Naive thymus-derived CD8-positive, alpha-beta T cell (primary cell): ENCODE measurements around the gene SENP8. TPM values are rescaled to one million over a fixed set of nuclear protein-coding genes. Genes with fewer than 3 reads are reported as not detected.
"Not testable (repeated sequence)": the region's sequence is repeated elsewhere in the genome, so short reads cannot be mapped to it uniquely, and the experiment has no call there.

ENCODE experiments used
- ATAC-seq, 2 donors: fragments of 150-1000 bp; cut with Tn5 transposase in 1 of 2; sonication (Bioruptor Pico), chemical (Tn5 transposase) in 1 of 2; 1 replicate in 1 of 2; 2 replicates in 1 of 2; pipeline ENCODE4 v1.10.0; 2021; ENCODE audit warnings: mild to moderate bottlenecking in 2 of 2, moderate library complexity in 2 of 2
- POLR2A ChIA-PET: fragments of 350-600 bp; sonication (Branson Sonifier 250); formaldehyde crosslinking; loops from one replicate; lab custom pipeline; 2021; ENCODE audit warnings: antibody characterized with exemption; lab: Charles Lee
- DNase-seq, 10 donors: peaks; one replicate each; pipeline versions ENCODE4 v3.0.0 to v3.0.0-alpha.2; 2020 to 2022
- H3K27ac Mint-ChIP-seq, 10 donors: one replicate each; pipeline ENCODE4 v1.8.0; 2020 to 2022; ENCODE audit warnings: mild to moderate bottlenecking in 10 of 10, mixed read lengths in 10 of 10, moderate library complexity in 4 of 10, inconsistent platforms in 1 of 10
- H3K27me3 Mint-ChIP-seq, 5 donors: one replicate each; pipeline ENCODE4 v1.8.0; 2021 to 2022; ENCODE audit warnings: mixed read lengths in 5 of 5
- H3K36me3 Mint-ChIP-seq, 3 donors: one replicate each; pipeline ENCODE4 v1.8.0; 2020 to 2022; ENCODE audit warnings: mixed read lengths in 3 of 3, mild to moderate bottlenecking in 2 of 3, inconsistent platforms in 1 of 3
- H3K4me1 Mint-ChIP-seq, 4 donors: one replicate each; pipeline ENCODE4 v1.8.0; 2021 to 2022; ENCODE audit warnings: mixed read lengths in 4 of 4
- H3K4me3 Mint-ChIP-seq, 10 donors: one replicate each; pipeline ENCODE4 v1.8.0; 2020 to 2022; ENCODE audit warnings: mild to moderate bottlenecking in 10 of 10, mixed read lengths in 10 of 10, moderate library complexity in 6 of 10, inconsistent platforms in 1 of 10
- H3K9me3 Mint-ChIP-seq, 9 donors: one replicate each; pipeline ENCODE4 v1.8.0; 2020 to 2022; ENCODE audit warnings: mixed read lengths in 9 of 9, mild to moderate bottlenecking in 3 of 9, inconsistent platforms in 1 of 9, moderate library complexity in 1 of 9
- polyA plus RNA-seq, 3 donors: library from polyadenylated mRNA; unstranded; fragments of 300-500 nt; fragmentation: Illumina TruSeq; gene quantifications; one replicate each; pipeline ENCODE4 v1.2.3, GENCODE V29; 2021
- total RNA-seq, 8 experiments: library from RNA in 2 of 8; stranded (reverse) in 2 of 8; gene quantifications; one replicate each; pipeline ENCODE4 v1.2.3 and lab custom pipeline; 2021 to 2026

Gene SENP8
- total and polyA plus RNA-seq, 5 experiments from 2014 or later: 0.41 to 2.2 (median 1.4) TPM

DNA sequence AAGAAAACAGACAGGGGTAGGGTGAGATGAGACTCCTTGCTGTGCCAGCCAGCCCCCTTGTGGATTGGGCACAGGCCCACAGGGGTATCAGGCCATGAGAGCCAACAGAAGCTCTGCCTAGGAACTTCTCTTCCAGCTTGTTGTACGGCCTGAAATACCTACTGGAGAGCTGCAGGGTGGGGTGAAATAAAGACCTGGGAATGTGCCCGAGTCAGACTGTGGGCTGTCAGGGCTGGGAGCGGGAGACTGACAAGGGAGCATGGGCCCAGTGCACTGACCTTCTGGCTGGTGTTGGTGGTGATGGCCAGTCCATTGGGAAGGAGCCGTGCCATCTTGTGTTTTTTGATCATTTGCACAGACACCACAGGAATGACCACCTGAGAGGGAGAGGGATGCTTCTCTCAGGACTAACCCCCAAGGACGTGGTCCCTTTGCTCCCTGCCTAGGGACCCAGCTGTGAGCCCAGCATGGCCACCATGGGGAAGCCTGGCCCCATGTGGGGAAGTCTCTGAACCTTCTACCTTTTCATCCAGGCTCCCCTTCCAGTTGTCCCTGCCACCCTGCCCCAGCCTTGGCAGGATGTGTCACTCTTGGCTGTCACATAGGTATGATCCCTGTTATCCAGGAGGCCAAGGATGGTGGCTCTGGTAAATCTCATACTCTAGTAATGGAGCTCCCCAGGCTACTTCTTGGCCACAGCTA is 48.7 kb downstream of the SENP8 start:
- H3K4me3 Mint-ChIP-seq: no peak overlapping the region
- no peaks in the 10 kb centered on the region for H3K9me3 Mint-ChIP-seq
- H3K4me1 Mint-ChIP-seq: peaks cover 5 to 16% (median 7%) of the 10 kb centered on the region in 4 donors
- POLR2A ChIA-PET: no interaction called here
- no peak overlapping the region for H3K27ac Mint-ChIP-seq
- ATAC-seq (no peak), DNase-seq (no peak)
- H3K27me3 Mint-ChIP-seq: peaks cover 0 to 3% (median 0%) of the 10 kb centered on the region in 5 donors
- no peaks in the 10 kb centered on the region for H3K36me3 Mint-ChIP-seq

DNA sequence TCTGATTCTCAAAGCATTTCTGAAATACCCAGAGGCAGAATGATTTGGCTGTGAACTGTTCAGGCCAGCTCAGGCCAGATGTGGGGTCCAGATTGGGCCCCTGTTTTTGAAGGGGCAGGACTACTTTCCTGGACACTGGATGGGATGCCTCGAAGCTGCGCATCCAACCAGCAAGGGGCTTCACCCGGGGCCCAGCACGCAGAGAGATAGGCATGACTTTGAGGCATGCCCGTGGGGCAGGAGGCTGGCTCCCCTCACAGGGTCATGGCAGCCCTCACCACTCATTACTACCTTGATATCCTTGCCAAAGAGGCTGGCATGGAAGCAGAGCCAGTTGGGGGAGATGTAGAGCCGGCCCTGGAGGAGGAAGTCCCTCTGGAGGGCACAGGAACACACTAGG is 49.2 kb downstream of the SENP8 start:
- H3K27me3 Mint-ChIP-seq: peaks cover 0 to 3% (median 0%) of the 10 kb centered on the region in 5 donors

GRCh38 chr15:72168131-72168807 is 50.1 kb downstream of the SENP8 start:
- H3K9me3 Mint-ChIP-seq: no peaks in the 10 kb centered on the region
- peaks cover 0 to 1% (median 0%) of the 10 kb centered on the region in 3 donors for H3K36me3 Mint-ChIP-seq
- DNase-seq: no peak
- H3K27ac Mint-ChIP-seq: peak overlapping the region in 2 of 10 donors; percentile 17 to 83
- ATAC-seq: no peak
- H3K4me3 Mint-ChIP-seq: no peak overlapping the region
- H3K4me1 Mint-ChIP-seq: peaks cover 5 to 16% (median 7%) of the 10 kb centered on the region in 4 donors
- POLR2A ChIA-PET: no interaction called here
- peaks cover 0 to 6% (median 0%) of the 10 kb centered on the region in 5 donors for H3K27me3 Mint-ChIP-seq

More for the DNA sequence above, 49.2 kb downstream of the SENP8 start:
- POLR2A ChIA-PET: no interaction called here
- Mint-ChIP-seq H3K36me3 (no peaks in the 10 kb centered on the region), H3K9me3 (no peaks in the 10 kb centered on the region), H3K27ac (peak overlapping the region in 1 of 10 donors; percentile 83), H3K4me3 (no peak overlapping the region), H3K4me1 (peaks cover 5 to 16% (median 7%) of the 10 kb centered on the region in 4 donors)
- DNase-seq (no peak), ATAC-seq (no peak)

DNA sequence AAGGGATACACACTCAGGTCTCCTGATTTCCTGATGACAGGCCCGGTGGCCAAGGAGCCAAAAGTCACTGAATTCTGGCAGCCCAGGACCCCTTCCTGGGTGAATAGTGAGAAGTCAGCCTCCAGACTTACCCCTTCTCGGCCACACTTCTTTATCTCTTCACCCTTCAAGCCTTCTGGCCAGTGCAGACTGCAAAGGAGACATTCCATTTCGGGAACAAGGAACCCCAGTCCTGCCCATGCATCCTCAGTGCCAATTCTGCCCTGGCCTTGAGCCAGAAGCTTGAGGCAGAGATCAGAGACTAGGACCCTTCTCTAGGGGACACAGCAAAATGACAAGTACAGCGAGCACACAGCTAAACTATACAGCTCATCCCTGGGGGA is 50.6 kb downstream of the SENP8 start:
- H3K9me3 Mint-ChIP-seq: no peaks in the 10 kb centered on the region
- peaks cover 0 to 6% (median 0%) of the 10 kb centered on the region in 5 donors for H3K27me3 Mint-ChIP-seq
- peak overlapping the region in 2 of 10 donors; percentile 60 to 83 for H3K27ac Mint-ChIP-seq
- peaks cover 5 to 16% (median 7%) of the 10 kb centered on the region in 4 donors for H3K4me1 Mint-ChIP-seq
- no peak for DNase-seq
- peaks cover 0 to 1% (median 0%) of the 10 kb centered on the region in 3 donors for H3K36me3 Mint-ChIP-seq
- no peak overlapping the region for H3K4me3 Mint-ChIP-seq
- ATAC-seq: no peak
- POLR2A ChIA-PET: no interaction called here

GRCh38 chr15:72169236-72169920 is 51.2 kb downstream of the SENP8 start:
- peaks cover 0 to 1% (median 0%) of the 10 kb centered on the region in 3 donors for H3K36me3 Mint-ChIP-seq
- ATAC-seq (no peak), DNase-seq (no peak)
- no peaks in the 10 kb centered on the region for H3K9me3 Mint-ChIP-seq
- no peak overlapping the region for H3K4me3 Mint-ChIP-seq
- H3K27me3 Mint-ChIP-seq: peaks cover 0 to 6% (median 0%) of the 10 kb centered on the region in 5 donors
- peaks cover 5 to 16% (median 7%) of the 10 kb centered on the region in 4 donors for H3K4me1 Mint-ChIP-seq
- peak overlapping the region in 2 of 10 donors; percentile 11 to 59 for H3K27ac Mint-ChIP-seq
- POLR2A ChIA-PET: no interaction called here

DNA sequence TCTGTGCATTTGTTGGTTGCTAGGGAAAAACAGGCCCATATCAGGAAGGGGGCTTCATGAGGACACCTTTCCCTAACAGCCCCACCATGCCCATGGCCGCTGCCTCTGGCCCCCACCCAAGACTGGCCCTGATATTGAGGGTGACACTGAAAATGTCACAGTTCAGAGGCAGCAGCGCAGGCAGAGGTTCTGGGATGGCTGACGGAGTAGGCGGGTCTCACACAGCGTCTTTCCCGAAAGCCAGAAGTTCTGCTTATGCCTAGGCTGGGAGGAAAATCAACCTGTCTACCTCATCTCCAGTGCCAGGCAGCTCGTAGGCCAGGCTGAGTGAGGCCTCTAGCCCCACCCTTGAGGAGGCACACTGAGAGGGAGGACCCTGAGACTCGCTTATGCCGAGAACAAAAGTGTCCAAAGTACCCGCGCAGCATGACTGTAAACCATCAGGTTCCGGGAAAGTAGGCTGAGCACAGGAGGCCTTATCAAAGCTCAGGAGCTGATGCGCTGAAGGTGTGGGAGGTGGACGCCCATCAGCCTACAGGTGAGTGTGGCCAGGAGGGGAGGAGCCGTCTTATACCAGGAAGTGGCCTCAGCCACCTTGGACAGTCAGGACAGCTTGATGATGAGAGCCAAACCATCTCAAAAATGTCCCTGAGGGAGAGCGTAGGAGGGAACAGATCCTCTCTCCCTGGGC is 51.9 kb downstream of the SENP8 start:
- H3K9me3 Mint-ChIP-seq: no peaks in the 10 kb centered on the region
- no peak for ATAC-seq
- DNase-seq: no peak
- peaks cover 0 to 10% (median 3%) of the 10 kb centered on the region in 5 donors for H3K27me3 Mint-ChIP-seq
- peaks cover 0 to 1% (median 0%) of the 10 kb centered on the region in 3 donors for H3K36me3 Mint-ChIP-seq
- H3K4me3 Mint-ChIP-seq: no peak overlapping the region
- peaks cover 5 to 16% (median 7%) of the 10 kb centered on the region in 4 donors for H3K4me1 Mint-ChIP-seq
- POLR2A ChIA-PET: no interaction called here
- no peak overlapping the region for H3K27ac Mint-ChIP-seq

DNA sequence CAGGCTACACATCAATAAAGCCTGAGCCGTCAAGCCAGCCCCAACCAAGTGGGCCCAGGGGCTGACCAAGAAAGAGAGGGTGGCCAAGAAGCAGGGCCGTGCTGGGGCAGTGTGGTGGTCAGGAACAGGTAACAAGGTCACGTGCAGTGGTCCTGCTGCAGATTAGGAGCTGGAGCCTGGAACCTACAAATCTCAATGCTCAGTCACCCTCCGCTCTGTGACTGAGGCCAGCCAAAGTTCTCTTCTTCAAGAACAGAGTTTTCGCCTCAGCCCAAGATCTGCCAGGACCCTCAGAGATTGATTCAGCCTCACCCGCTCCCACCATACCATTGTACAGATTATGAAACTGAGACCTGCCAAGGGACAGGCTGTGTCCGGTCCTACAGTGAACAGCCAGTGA is 52.5 kb downstream of the SENP8 start:
- DNase-seq: no peak
- H3K27ac Mint-ChIP-seq: no peak overlapping the region
- H3K9me3 Mint-ChIP-seq: no peaks in the 10 kb centered on the region
- POLR2A ChIA-PET: no interaction called here
- H3K36me3 Mint-ChIP-seq: peaks cover 0 to 1% (median 0%) of the 10 kb centered on the region in 3 donors
- no peak overlapping the region for H3K4me3 Mint-ChIP-seq
- peaks cover 6 to 16% (median 8%) of the 10 kb centered on the region in 4 donors for H3K4me1 Mint-ChIP-seq
- ATAC-seq: no peak
- H3K27me3 Mint-ChIP-seq: peaks cover 0 to 16% (median 9%) of the 10 kb centered on the region in 5 donors

- ATAC-seq, DNase-seq, H3K27ac Mint-ChIP-seq, POLR2A ChIA-PET, H3K36me3 Mint-ChIP-seq, H3K9me3 Mint-ChIP-seq, H3K4me3 Mint-ChIP-seq: not testable (repeated sequence)
- peaks cover 0 to 17% (median 8%) of the 10 kb centered on the region in 5 donors for H3K27me3 Mint-ChIP-seq
- peaks cover 6 to 16% (median 8%) of the 10 kb centered on the region in 4 donors for H3K4me1 Mint-ChIP-seq
Measured at GRCh38 chr15:72171978-72172377, 53.8 kb downstream of the SENP8 start.

DNA sequence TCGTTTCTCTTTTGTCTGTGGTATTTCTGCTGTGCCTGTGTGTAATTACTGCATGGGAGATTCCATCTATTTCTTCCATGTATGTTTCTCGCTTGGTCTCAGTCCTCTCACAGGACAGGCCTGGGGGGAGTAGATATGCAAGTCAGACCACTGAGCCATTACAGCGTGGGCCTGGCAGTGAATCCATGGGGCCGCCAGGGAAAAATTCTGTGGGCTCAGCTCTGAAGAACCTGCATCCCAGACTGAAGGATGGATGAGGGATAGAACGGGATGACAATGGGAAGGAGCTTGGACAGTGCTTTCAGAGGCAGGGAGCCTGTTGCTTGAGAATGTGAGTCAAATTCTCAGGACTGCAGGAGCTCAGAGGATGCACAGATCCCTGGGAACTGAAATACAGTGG is 54.6 kb downstream of the SENP8 start:
- Mint-ChIP-seq H3K27ac (no peak overlapping the region), H3K4me1 (peaks cover 6 to 15% (median 8%) of the 10 kb centered on the region in 4 donors)
- no peak for ATAC-seq

GRCh38 chr15:72173401-72173800 is 55.2 kb downstream of the SENP8 start:
- Mint-ChIP-seq H3K27me3 (peaks cover 0 to 14% (median 8%) of the 10 kb centered on the region in 5 donors), H3K36me3 (peaks cover 0 to 1% (median 0%) of the 10 kb centered on the region in 3 donors), H3K9me3 (no peaks in the 10 kb centered on the region), H3K4me3 (no peak overlapping the region), H3K4me1 (peaks cover under 1 to 9% (median 5%) of the 10 kb centered on the region in 4 donors), H3K27ac (no peak overlapping the region)
- ATAC-seq: no peak
- DNase-seq: no peak
- POLR2A ChIA-PET: no interaction called here

More for the DNA sequence above, 54.6 kb downstream of the SENP8 start:
- H3K27me3 Mint-ChIP-seq: peaks cover 0 to 17% (median 8%) of the 10 kb centered on the region in 5 donors
- peaks cover 0 to 1% (median 0%) of the 10 kb centered on the region in 3 donors for H3K36me3 Mint-ChIP-seq
- no peaks in the 10 kb centered on the region for H3K9me3 Mint-ChIP-seq
- POLR2A ChIA-PET: no interaction called here
- no peak overlapping the region for H3K4me3 Mint-ChIP-seq
- no peak for DNase-seq

GRCh38 chr15:72173864-72174550 is 55.8 kb downstream of the SENP8 start:
- peaks cover 0 to 14% (median 8%) of the 10 kb centered on the region in 5 donors for H3K27me3 Mint-ChIP-seq
- H3K27ac Mint-ChIP-seq: peak overlapping the region in 1 of 10 donors; percentile 42
- POLR2A ChIA-PET: no interaction called here
- peaks cover 0 to 3% (median 1%) of the 10 kb centered on the region in 4 donors for H3K4me1 Mint-ChIP-seq
- H3K4me3 Mint-ChIP-seq: no peak overlapping the region
- no peaks in the 10 kb centered on the region for H3K9me3 Mint-ChIP-seq
- ATAC-seq (no peak), DNase-seq (no peak)
- peaks cover 0 to 1% (median 0%) of the 10 kb centered on the region in 3 donors for H3K36me3 Mint-ChIP-seq
